Endothelial cell of umbilical vein (primary cell): ENCODE data around the gene AK5.

Source experiments
- EZH2 ChIP-seq: IDR thresholded peaks from 2 replicates; pipeline ENCODE4 v1.6.1; 2012; ENCODE audit warnings: borderline replicate concordance, low read depth, mild to moderate bottlenecking, moderate library complexity, low read length, inconsistent platforms; ENCODE audit not compliant: severe bottlenecking
- GATA2 ChIP-seq: IDR thresholded peaks from 2 replicates; pipeline ENCODE4 v1.7.0; 2011; ENCODE audit warnings: low read depth, mild to moderate bottlenecking, moderate library complexity, mixed read lengths, low read length; ENCODE audit not compliant: insufficient read length, insufficient read depth
- JUN ChIP-seq: IDR thresholded peaks from 2 replicates; pipeline ENCODE4 v1.6.1; 2011; ENCODE audit warnings: borderline replicate concordance, low read depth; ENCODE audit not compliant: insufficient read length, insufficient read depth
- MAX ChIP-seq: IDR thresholded peaks from 2 replicates; pipeline ENCODE4 v1.6.1; 2011; ENCODE audit not compliant: insufficient read depth, insufficient read length
- MYC ChIP-seq: IDR thresholded peaks from one replicate; pipeline ENCODE4 v1.6.1; 2011; ENCODE audit warnings: mild to moderate bottlenecking, low read depth, low read length
- POLR2A ChIP-seq: IDR thresholded peaks from 2 replicates; pipeline ENCODE4 v1.6.1; 2012; ENCODE audit warnings: low read depth, mild to moderate bottlenecking, control low read depth, low read length
- POLR2AphosphoS5 ChIP-seq: IDR thresholded peaks from 2 replicates; pipeline ENCODE4 v1.6.1; 2012; ENCODE audit warnings: low read depth, mild to moderate bottlenecking, control low read depth, low read length, moderate library complexity; ENCODE audit not compliant: insufficient read depth
- TF ChIP-seq, protein P1 (sequence below), 2 donors: IDR thresholded peaks; 1 replicate in 1 of 2; 2 replicates in 1 of 2; pipeline ENCODE4 v1.5.1; 2011; ENCODE audit warnings: low read length in 2 of 2, mild to moderate bottlenecking in 2 of 2, moderate library complexity in 2 of 2, control low read depth in 1 of 2, inconsistent platforms in 1 of 2, low read depth in 1 of 2; ENCODE audit not compliant: insufficient read depth in 1 of 2; ENCODE audit errors: extremely low read depth in 1 of 2

GRCh38 chr1:77279929-77280328 is 1.9 kb upstream of the AK5 start:
- TF ChIP-seq JUN: no peak
- TF ChIP-seq, protein P1, sequence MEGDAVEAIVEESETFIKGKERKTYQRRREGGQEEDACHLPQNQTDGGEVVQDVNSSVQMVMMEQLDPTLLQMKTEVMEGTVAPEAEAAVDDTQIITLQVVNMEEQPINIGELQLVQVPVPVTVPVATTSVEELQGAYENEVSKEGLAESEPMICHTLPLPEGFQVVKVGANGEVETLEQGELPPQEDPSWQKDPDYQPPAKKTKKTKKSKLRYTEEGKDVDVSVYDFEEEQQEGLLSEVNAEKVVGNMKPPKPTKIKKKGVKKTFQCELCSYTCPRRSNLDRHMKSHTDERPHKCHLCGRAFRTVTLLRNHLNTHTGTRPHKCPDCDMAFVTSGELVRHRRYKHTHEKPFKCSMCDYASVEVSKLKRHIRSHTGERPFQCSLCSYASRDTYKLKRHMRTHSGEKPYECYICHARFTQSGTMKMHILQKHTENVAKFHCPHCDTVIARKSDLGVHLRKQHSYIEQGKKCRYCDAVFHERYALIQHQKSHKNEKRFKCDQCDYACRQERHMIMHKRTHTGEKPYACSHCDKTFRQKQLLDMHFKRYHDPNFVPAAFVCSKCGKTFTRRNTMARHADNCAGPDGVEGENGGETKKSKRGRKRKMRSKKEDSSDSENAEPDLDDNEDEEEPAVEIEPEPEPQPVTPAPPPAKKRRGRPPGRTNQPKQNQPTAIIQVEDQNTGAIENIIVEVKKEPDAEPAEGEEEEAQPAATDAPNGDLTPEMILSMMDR (IDR thresholded peaks at IDR 0.05; ENCODE audit: extremely low read depth in 1 of 2, insufficient read depth in 1 of 2, low read depth in 1 of 2, low read length in 2 of 2): no peak
- TF ChIP-seq POLR2A: no peak
- no peak for TF ChIP-seq EZH2
- no peak for TF ChIP-seq MAX
- TF ChIP-seq POLR2AphosphoS5: no peak
- TF ChIP-seq GATA2: no peak
- TF ChIP-seq MYC: no peak
